ENCODE measurements around the gene MARS1. TPM values are rescaled to one million over a fixed set of nuclear protein-coding genes. Genes with fewer than 3 reads are reported as not detected.

The MARS1 gene
- total RNA-seq, 3 donors from 2014 or later (not counting 1 experiment from before 2014, with no cell fraction given): 200 to 237 (median 218) TPM

DNA sequence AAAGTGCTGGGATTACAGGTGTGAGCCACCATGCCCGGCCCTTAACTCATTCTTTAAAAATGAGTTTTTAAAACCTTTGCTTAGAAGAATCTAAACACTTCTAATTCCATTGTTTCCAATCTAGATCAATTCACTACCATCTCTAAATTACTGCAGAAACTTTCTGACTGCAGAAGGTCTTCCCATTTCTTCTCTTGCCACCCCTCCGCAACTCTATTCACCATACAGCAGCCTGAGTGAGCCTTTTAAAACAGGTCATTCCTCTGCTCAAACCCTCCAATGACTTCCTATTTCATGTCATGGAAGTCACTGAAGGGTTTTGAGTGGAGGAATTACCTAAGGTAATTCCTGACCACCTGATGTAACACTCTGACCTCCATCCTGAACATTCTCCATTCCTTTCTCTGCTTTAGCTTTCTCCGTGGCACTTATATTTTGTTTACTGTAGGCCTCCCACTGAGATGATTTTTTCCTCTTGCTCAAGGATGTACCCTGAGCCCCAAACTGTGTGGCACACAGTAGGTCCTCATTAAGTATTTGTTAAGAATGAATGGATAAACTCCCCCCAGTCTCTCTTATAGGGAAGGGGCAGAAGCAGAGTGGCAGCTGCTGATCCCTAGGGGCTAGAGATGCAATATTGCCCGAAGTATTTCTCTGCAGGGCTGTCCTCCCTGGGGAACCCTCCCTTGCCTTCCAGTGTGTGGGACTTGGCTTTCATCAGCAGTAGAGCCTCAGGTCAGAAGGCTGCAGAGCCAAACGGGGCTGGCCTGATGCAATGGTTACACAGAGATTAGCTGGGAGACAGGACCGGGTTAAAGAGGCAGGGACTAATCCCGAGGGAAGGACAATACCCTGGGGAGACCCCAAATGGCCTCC, 31.3 kb downstream of the MARS1 start:
- H3K36me3 Mint-ChIP-seq: peaks cover 7% of the 10 kb centered on the region
- Histone ChIP-seq H3K27ac (ENCODE audit: low read length) (peak overlapping the region; percentile 99), H3K27me3 (ENCODE audit: control insufficient read depth, insufficient read depth, low read length) (no peaks in the 10 kb centered on the region), H3K4me1 (ENCODE audit: control insufficient read depth, insufficient read depth, low read length) (peaks cover 51% of the 10 kb centered on the region), H3K36me3 (ENCODE audit: control insufficient read depth, insufficient read depth, low read length) (peaks cover 40% of the 10 kb centered on the region), H3K4me3 (ENCODE audit: low read length) (peak overlapping the region; percentile 99), H3K9me3 (ENCODE audit: control insufficient read depth, insufficient read depth, low read length) (no peaks in the 10 kb centered on the region)
- peak overlapping the region; percentile 97 for H3K4me3 Mint-ChIP-seq
- H3K27me3 Mint-ChIP-seq (ENCODE audit: low read depth in 2 of 2): no peaks in the 10 kb centered on the region
- ATAC-seq (no peak), DNase-seq (peak in 1 of 2 donors; percentile 36)
- peak overlapping the region; percentile 99 for H3K27ac Mint-ChIP-seq
- no peaks in the 10 kb centered on the region for H3K9me3 Mint-ChIP-seq
- peaks cover 33 to 68% of the 10 kb centered on the region in 2 donors for H3K4me1 Mint-ChIP-seq
- WGBS (ENCODE audit: insufficient coverage): 35% methylated on average over 7 of the region's 7 CpGs
- TF ChIP-seq, protein P1, sequence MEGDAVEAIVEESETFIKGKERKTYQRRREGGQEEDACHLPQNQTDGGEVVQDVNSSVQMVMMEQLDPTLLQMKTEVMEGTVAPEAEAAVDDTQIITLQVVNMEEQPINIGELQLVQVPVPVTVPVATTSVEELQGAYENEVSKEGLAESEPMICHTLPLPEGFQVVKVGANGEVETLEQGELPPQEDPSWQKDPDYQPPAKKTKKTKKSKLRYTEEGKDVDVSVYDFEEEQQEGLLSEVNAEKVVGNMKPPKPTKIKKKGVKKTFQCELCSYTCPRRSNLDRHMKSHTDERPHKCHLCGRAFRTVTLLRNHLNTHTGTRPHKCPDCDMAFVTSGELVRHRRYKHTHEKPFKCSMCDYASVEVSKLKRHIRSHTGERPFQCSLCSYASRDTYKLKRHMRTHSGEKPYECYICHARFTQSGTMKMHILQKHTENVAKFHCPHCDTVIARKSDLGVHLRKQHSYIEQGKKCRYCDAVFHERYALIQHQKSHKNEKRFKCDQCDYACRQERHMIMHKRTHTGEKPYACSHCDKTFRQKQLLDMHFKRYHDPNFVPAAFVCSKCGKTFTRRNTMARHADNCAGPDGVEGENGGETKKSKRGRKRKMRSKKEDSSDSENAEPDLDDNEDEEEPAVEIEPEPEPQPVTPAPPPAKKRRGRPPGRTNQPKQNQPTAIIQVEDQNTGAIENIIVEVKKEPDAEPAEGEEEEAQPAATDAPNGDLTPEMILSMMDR (IDR thresholded peaks at IDR 0.05): no peak
- intact Hi-C loops (cut with micrococcal nuclease): no loop called here

GRCh38 chr12:57519796-57520052, 31.9 kb downstream of the MARS1 start:
- H3K9me3 ChIP-seq (ENCODE audit: control insufficient read depth, insufficient read depth, low read length): no peaks in the 10 kb centered on the region
- ATAC-seq (no peak), DNase-seq (peak in 1 of 2 donors; percentile 46)
- H3K27me3 ChIP-seq (ENCODE audit: control insufficient read depth, insufficient read depth, low read length): no peaks in the 10 kb centered on the region
- 0% methylated on average over 8 of the region's 8 CpGs for WGBS (ENCODE audit: insufficient coverage)
- peaks cover 39% of the 10 kb centered on the region for H3K36me3 ChIP-seq (ENCODE audit: control insufficient read depth, insufficient read depth, low read length)
- Mint-ChIP-seq H3K36me3 (peaks cover 7% of the 10 kb centered on the region), H3K4me3 (peak overlapping the region; percentile 97), H3K27ac (peak overlapping the region; percentile 99), H3K4me1 (peaks cover 38 to 74% of the 10 kb centered on the region in 2 donors), H3K27me3 (ENCODE audit: low read depth in 2 of 2) (no peaks in the 10 kb centered on the region), H3K9me3 (no peaks in the 10 kb centered on the region)
- intact Hi-C loops (cut with micrococcal nuclease): loop anchor here (1.0 to 5.0 kb wide), 3 partner anchors 40 to 233 kb away; partner anchors contain the start of genes ARHGAP9, CDK4 and OS9
- peaks cover 55% of the 10 kb centered on the region for H3K4me1 ChIP-seq (ENCODE audit: control insufficient read depth, insufficient read depth, low read length)
- H3K27ac ChIP-seq (ENCODE audit: low read length): peak overlapping the region; percentile 99
- TF ChIP-seq, protein P1 (IDR thresholded peaks at IDR 0.05): no peak
- H3K4me3 ChIP-seq (ENCODE audit: low read length): peak overlapping the region; percentile 99

GRCh38 chr12:57520053-57520818, 32.4 kb downstream of the MARS1 start, which contains the start of gene DDIT3:
Gene DDIT3 (minus strand): TSS chr12:57520514. CDS start chr12:57517406, 3,108 bp downstream.
- H3K4me3 ChIP-seq (ENCODE audit: low read length): peak within 1 kb of the TSS; percentile 99
- Mint-ChIP-seq H3K4me3 (peak within 1 kb of the TSS; percentile 97), H3K27me3 (ENCODE audit: low read depth in 2 of 2) (no peaks in the 10 kb centered on the region), H3K9me3 (no peaks in the 10 kb centered on the region), H3K36me3 (peaks cover 7% of the 10 kb centered on the region), H3K27ac (peak within 1 kb of the TSS; percentile 99), H3K4me1 (peaks cover 37 to 79% of the 10 kb centered on the region in 2 donors)
- peaks cover 37% of the 10 kb centered on the region for H3K36me3 ChIP-seq (ENCODE audit: control insufficient read depth, insufficient read depth, low read length)
- TF ChIP-seq, protein P1 (IDR thresholded peaks at IDR 0.05): no peak
- H3K4me1 ChIP-seq (ENCODE audit: control insufficient read depth, insufficient read depth, low read length): peaks cover 60% of the 10 kb centered on the region
- intact Hi-C loops (cut with micrococcal nuclease): loop anchor here (1.0 to 5.0 kb wide), 3 partner anchors 41 to 232 kb away; partner anchors contain the start of genes ARHGAP9, CDK4 and OS9
- H3K9me3 ChIP-seq (ENCODE audit: control insufficient read depth, insufficient read depth, low read length): no peaks in the 10 kb centered on the region
- H3K27me3 ChIP-seq (ENCODE audit: control insufficient read depth, insufficient read depth, low read length): no peaks in the 10 kb centered on the region
- ATAC-seq (peak; percentile 71 to 91 (median 78)), DNase-seq (peak; percentile 99 to 100)
- 0% methylated on average over 52 of the region's 52 CpGs for WGBS (ENCODE audit: insufficient coverage)
- peak within 1 kb of the TSS; percentile 99 for H3K27ac ChIP-seq (ENCODE audit: low read length)
